HFFc6 (cell line): ENCODE measurements around the gene PADI4. TPM values are rescaled to one million over a fixed set of nuclear protein-coding genes. Genes with fewer than 3 reads are reported as not detected.

Source experiments
- DNase-seq: peaks from one replicate; pipeline ENCODE4 v3.0.0-alpha.2; 2018
- H3K27ac Mint-ChIP-seq: 2 replicates; pipeline ENCODE4 v1.8.0; 2020; ENCODE audit warnings: mild to moderate bottlenecking, mixed read lengths
- H3K27me3 Mint-ChIP-seq: 2 replicates; pipeline ENCODE4 v1.8.0; 2021; ENCODE audit warnings: mild to moderate bottlenecking, moderate library complexity, mixed read lengths; ENCODE audit not compliant: insufficient read depth
- H3K36me3 Mint-ChIP-seq: 2 replicates; pipeline ENCODE4 v1.8.0; 2021; ENCODE audit warnings: low read depth, mixed read lengths
- H3K4me1 Mint-ChIP-seq: 2 replicates; pipeline ENCODE4 v1.8.0; 2020; ENCODE audit warnings: low read depth, mixed read lengths
- H3K4me3 Mint-ChIP-seq: 2 replicates; pipeline ENCODE4 v1.8.0; 2020; ENCODE audit warnings: mild to moderate bottlenecking, moderate library complexity, mixed read lengths
- H3K9me3 Mint-ChIP-seq: 2 replicates; pipeline ENCODE4 v1.8.0; 2020; ENCODE audit warnings: mild to moderate bottlenecking, mixed read lengths
- CTCF ChIP-seq: fragments of 200-600 bp; sonication (generic); IDR thresholded peaks from 2 replicates; pipeline ENCODE4 v1.5.0; 2021; ENCODE audit warnings: antibody characterized with exemption, mild to moderate bottlenecking
- total RNA-seq, 6 experiments: library from RNA; stranded (reverse); fragmentation: NEBNext Ultra II Directional; extraction: Animal tissue kit (Norgen Biotek cat#: 25700); gene quantifications; 2 replicates in 1 of 6; 3 replicates in 5 of 6; pipeline ENCODE4 v1.2.3, GENCODE V29; 2021

The PADI4 gene
- total RNA-seq, 6 experiments from 2014 or later, result not detected

- H3K27ac Mint-ChIP-seq, result no peak overlapping the region
- peaks cover 8% of the 10 kb centered on the region for H3K36me3 Mint-ChIP-seq
- H3K9me3 Mint-ChIP-seq, result peaks cover 14% of the 10 kb centered on the region
- TF ChIP-seq CTCF, result no peak
- H3K27me3 Mint-ChIP-seq, result peaks cover 37% of the 10 kb centered on the region
- H3K4me3 Mint-ChIP-seq, result no peak overlapping the region
- DNase-seq, result no peak
- peaks cover 4% of the 10 kb centered on the region; the same call in 1 of the 2 replicates for H3K4me1 Mint-ChIP-seq
Measured at GRCh38 chr1:17301767-17302166, 6.2 kb upstream of the PADI4 start.

- no peak for TF ChIP-seq CTCF
- Mint-ChIP-seq H3K36me3 (peaks cover 8% of the 10 kb centered on the region), H3K27me3 (peaks cover 37% of the 10 kb centered on the region), H3K27ac (no peak overlapping the region), H3K9me3 (peaks cover 14% of the 10 kb centered on the region), H3K4me1 (peaks cover 4% of the 10 kb centered on the region; the same call in 1 of the 2 replicates), H3K4me3 (no peak overlapping the region)
- peak; percentile 32 for DNase-seq
Measured at GRCh38 chr1:17304151-17304825, 3.7 kb upstream of the PADI4 start.

- DNase-seq, result no peak
- H3K4me1 Mint-ChIP-seq, result peaks cover 4% of the 10 kb centered on the region; the same call in 1 of the 2 replicates
- H3K27me3 Mint-ChIP-seq, result peaks cover 37% of the 10 kb centered on the region
- peaks cover 14% of the 10 kb centered on the region for H3K9me3 Mint-ChIP-seq
- H3K36me3 Mint-ChIP-seq, result peaks cover 8% of the 10 kb centered on the region
- H3K27ac Mint-ChIP-seq, result no peak overlapping the region
- no peak for TF ChIP-seq CTCF
- no peak overlapping the region for H3K4me3 Mint-ChIP-seq
Measured at GRCh38 chr1:17304826-17305175, 3.2 kb upstream of the PADI4 start.

GRCh38 chr1:17305576-17306095, 2.4 kb upstream of the PADI4 start:
- DNase-seq, result no peak
- Mint-ChIP-seq H3K4me1 (peaks cover 4% of the 10 kb centered on the region; the same call in 1 of the 2 replicates), H3K27me3 (peaks cover 43% of the 10 kb centered on the region), H3K4me3 (no peak overlapping the region), H3K9me3 (peaks cover 14% of the 10 kb centered on the region), H3K36me3 (peaks cover 8% of the 10 kb centered on the region), H3K27ac (no peak overlapping the region)
- no peak for TF ChIP-seq CTCF

- peaks cover 9% of the 10 kb centered on the region for H3K9me3 Mint-ChIP-seq
- H3K27ac Mint-ChIP-seq, result no peak overlapping the region
- no peak for DNase-seq
- H3K4me3 Mint-ChIP-seq, result no peak overlapping the region
- peaks cover 39% of the 10 kb centered on the region for H3K27me3 Mint-ChIP-seq
- H3K4me1 Mint-ChIP-seq, result peaks cover 4% of the 10 kb centered on the region; the same call in 1 of the 2 replicates
- TF ChIP-seq CTCF, result no peak
- peaks cover 8% of the 10 kb centered on the region for H3K36me3 Mint-ChIP-seq
Measured at GRCh38 chr1:17306407-17306806, 1.6 kb upstream of the PADI4 start.
